GM19438 (cell line): ENCODE data around the gene VAT1.
"Not testable (repeated sequence)": the region's sequence is repeated elsewhere in the genome, so short reads cannot be mapped to it uniquely, and the experiment has no call there.

Experiments
- ATAC-seq: cut with Tn5 transposase; IDR thresholded peaks from one replicate; pipeline ENCODE4 v1.9.1; 2021; ENCODE audit warnings: low read depth; ENCODE audit not compliant: unreplicated experiment

Gene VAT1

DNA sequence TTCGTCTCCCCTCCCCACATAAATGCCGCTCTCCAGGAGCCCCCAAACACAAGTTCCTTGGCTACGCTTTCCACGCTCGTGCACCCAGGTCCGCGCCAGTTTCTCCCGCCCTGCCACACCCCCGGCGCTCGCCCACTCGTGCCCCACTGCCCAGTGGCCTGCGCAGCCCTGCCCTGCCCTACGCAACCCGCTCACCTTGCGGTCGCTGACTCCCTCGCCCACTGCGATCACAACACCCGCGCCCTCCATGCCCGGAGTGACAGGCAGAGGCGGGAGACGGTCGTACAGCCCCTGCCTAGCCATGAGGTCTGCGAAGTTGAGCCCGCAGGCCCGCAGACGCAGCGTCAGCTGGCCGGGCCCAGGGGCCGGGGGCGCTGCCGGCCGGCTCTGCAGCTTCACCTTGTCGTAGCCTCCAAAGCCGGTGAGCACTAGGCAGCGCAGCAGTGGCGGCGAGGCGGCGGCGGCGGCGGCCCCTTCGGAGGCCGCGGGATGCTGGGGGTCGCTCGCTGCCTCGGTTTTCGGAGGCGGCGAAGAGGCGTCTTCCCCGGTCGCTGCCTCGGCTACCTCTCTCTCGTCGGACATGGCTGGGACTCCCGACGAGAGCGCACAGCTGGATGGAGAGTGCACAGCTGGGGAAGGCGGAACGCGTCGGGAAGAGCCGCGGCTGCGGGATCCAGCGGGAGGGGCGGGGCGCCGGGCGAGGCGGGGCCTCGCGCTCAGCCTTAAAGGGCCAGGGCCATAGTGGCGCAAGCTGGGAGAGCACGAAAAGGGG, at the start of gene VAT1:
TSS of gene VAT1 (minus strand) at position 645 of the 772 bp plus-strand sequence. CDS start at position 582, 63 bp downstream.
- no peak for ATAC-seq

- no peak for ATAC-seq
Observed at GRCh38 chr17:43070872-43071271, 48.7 kb upstream of the VAT1 start.

DNA sequence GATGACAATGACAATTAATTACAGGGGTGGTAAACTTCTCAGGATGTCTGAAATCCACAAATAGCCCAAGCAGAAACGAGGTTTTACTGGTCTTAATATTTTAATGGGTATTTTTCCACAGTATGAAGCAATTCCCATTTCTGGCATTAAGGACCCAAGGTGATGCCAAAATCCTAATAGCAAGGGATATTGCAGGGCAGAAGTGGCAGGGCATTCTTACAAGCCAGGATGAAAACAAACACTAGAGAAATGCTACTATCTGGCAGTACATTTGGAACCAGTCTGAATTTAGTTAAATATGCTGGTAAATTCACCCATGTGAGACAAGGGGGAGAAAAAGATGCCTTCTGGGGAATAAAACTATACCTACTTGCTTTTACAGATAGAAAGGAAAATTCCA, 48.1 kb upstream of the VAT1 start:
- no peak for ATAC-seq

GRCh38 chr17:43069368-43069898, 47.2 kb upstream of the VAT1 start:
- no peak for ATAC-seq

DNA sequence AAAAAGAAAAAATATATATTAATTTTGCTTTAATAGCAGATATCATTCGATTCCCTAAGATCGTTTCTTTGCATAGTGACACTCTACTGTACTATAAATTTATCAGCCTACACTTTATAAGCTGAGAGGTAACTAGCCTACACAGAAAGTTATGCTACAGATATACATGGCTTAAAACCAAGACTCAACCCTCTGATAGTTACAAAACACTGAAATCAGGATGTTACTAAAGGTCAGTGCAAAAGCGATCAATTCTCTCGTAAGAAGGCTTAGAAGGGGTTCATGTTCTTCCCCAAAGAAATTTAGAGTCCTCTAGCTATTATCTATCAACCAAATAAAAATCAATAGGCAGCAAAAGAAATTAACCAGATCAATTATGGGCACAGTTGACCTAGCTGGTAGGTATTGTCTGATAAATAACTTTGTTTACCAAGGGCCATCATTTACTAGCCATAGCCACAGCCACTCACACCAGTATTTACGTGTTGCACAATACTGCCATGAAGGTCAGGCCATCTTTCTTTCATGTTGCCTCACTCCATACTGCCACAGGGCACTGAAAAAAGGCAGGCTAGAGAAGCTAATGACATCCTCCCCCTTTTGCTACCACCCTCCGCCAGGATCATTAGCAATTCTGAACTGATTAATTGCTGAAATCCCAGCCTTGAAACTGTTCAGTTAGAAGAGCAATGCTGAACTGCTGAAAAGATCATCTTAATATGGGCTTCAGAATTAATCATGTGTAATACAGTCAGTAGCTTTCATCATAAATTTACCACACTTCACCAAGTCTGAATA, 46.6 kb upstream of the VAT1 start:
- no peak for ATAC-seq

GRCh38 chr17:43062984-43063638, 40.9 kb upstream of the VAT1 start:
- no peak for ATAC-seq

DNA sequence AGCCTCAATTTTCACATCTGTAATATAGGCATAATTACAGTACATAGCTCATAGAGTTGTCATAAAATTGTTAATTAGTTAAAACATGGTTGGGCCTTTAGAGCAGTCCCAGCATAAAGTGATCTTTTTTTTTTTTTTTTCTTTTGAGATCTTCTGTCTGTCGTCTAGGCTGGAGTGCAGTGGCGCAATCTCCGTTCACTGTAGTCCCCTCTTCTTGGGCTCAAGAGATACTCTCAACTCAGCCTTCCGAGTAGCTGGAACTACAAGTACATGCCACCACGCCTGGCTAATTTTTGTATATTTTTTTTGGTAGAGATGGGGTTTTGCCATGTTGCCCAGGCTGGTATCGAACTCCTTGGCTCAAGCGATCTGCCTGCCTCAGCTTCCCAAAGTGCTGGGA, 33.9 kb upstream of the VAT1 start:
- ATAC-seq = no peak

DNA sequence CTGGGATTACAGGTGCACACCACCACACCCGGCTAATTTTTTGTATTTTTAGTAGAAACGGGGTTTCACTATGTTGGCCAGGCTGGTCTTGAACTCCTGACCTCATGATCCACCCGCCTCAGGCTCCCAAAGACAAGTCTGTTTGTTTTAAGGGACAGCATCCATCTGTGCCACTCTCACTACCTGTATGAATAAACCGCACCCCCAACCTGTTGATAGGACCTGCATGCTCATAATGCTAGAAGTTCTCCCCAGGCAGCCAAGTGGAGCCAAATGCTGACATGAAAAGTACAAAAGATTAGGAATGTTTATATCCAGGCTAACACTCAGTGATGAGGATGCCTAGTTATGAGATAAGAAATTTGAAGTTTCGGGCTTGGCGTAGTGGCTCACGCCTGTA, 30.8 kb upstream of the VAT1 start:
- ATAC-seq = not testable (repeated sequence)

GRCh38 chr17:43051969-43052368, 29.8 kb upstream of the VAT1 start:
- ATAC-seq = no peak

DNA sequence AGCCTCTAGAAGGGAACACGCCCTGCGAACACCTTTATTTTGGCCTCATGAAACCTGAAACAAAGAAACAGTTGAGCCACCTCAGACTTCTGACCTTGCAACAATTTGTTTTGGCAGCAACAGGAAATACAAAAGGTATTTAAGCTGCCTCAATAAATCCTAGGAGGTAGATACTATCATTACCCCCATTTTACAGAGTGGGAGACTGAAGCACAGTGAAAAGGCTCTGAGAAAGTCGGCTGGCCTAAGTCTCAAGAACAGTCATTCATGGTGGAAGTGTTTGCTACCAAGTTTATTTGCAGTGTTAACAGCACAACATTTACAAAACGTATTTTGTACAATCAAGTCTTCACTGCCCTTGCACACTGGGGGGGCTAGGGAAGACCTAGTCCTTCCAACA, 21.8 kb upstream of the VAT1 start:
- no peak for ATAC-seq

DNA sequence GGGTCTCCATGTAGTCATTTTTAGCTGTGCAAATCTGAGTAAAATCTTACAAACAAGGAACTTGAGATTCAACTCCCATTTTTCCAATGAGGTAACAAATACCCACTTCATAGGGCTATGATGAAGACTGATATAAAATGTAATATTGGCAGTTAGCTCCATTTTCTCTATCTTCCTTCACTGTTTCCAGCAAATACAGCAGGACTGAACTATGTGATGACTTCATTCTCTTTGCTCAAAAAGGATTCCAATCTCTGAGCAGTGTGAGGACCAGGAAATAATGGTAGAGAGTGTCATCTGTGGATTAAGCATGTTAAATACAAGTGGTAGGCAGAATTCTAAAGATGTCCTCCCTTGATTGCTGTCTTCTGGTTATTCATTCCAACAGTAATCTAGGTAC, 21.1 kb upstream of the VAT1 start:
- no peak for ATAC-seq

GRCh38 chr17:43042025-43042628, 19.9 kb upstream of the VAT1 start:
- no peak for ATAC-seq

DNA sequence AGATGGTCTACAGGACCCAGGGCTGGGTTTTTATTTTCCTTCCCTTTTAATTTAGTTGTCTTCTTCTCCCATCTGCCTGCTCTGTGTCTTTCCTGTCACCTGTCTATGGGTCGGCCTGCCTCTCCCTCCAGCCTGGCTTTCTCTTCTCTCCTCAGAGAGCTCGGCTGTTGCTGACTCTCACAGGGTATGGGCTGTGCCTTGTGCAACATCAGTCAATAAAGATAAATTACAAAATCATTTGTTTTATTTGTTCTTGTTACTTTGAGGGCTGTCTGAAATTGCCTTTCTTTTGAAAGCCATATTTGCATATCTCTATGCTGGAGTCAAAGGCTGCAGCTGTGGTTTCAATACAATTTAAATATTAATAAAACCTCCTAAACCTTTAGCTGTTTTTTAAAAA, 18.5 kb upstream of the VAT1 start:
- ATAC-seq = no peak

- no peak for ATAC-seq
Observed at GRCh38 chr17:43039646-43040045, 17.5 kb upstream of the VAT1 start.

DNA sequence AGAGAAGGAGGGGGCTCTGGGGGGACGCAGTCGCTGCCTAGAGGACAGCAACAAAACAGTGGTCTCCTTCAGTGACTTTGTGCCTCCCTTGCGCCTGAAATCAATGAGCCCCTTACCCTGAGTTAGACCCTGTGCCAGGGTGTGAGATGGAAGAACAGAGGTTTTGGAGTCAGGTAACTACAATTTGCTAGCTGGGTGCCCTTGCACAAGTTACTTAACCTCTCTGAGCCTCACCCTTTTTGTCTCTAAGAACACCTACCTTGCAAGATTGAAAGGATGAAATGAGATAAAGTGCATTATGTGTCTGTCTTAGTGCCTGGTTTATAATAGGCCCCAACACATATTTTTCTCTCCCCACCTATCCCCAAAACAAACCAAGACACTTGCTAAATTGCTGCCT, 12.7 kb upstream of the VAT1 start:
- ATAC-seq = no peak

DNA sequence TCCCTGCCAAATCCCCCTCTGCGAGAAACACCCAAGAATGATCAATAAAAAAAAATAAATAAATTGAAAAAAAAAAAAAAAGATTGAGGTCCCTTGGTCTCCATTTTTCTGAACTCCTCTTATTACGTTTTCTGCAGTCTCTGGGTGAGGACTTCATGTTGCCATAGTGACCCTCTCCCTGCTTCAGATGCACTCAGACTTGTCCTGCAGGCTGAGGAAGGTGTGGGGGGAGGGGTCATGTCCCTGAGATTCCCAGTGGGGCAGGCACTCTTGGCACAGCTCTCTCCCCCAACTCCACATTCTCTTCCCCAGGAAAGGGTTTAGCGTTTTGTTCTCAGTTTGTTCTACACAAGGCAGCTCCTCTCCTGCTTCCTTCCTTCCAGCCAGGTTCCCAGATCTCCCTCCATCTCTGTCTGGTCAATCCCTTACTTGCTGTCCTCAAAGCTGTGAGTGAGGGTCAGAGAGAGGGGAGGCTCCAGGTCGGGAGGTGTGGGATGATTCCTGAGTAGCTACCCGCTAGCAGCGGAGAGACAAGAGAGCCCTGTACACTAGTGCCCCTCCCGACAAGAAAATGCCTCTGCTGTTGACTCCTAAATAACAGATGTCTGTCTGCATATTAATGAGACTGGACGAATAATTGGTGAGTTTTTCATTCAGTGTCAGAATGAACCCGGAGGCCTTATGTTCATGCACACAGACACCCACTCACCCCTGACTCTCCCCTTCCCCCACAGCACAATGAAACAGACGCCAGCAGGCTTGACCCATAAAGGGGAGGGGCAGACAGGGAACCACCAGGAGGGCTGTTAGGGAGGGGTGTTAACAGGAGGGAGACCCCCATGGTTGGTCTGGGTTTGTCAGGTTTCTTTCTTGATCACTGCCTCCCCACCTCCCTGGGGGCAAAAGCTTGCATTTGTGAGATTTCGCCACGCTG, 12.0 kb upstream of the VAT1 start:
- ATAC-seq = no peak

GRCh38 chr17:43031666-43032065, 9.5 kb upstream of the VAT1 start:
- ATAC-seq = no peak

- ATAC-seq = no peak
Observed at GRCh38 chr17:43030137-43030767, 8.1 kb upstream of the VAT1 start.

DNA sequence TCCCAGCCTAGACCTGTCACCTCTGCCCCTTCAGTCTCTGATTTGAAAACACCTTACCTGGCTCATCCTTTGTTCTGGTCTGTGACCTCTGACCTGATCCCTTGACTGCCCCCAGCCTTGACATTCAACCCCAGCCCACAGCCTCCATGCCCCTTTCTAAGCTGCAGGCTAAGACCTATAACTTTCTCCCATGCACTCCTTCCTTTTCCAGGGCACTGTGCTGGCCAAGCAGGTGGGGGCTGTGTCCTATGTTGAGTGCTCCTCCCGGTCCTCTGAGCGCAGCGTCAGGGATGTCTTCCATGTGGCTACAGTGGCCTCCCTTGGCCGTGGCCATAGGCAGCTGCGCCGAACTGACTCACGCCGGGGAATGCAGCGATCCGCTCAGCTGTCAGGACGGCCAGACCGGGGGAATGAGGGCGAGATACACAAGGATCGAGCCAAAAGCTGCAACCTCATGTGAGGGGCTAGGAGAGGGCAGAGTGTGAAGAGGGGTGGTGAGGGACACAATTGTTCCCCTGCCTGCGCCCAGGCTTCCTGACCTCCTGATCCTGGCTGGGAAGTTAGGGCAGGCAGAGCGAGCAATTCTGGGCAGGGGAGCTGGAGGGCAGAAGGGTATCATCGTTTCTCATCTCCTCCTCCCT, 6.2 kb upstream of the VAT1 start:
- no peak for ATAC-seq
